ENCODE results near the gene MCM10. TPM values are rescaled to one million over a fixed set of nuclear protein-coding genes. Genes with fewer than 3 reads are reported as not detected.

MCM10 gene
- total and polyA plus RNA-seq, 2 donors (not counting 3 experiments of a cell fraction or from before 2014, with no cell fraction given): 3.3 to 31.6 TPM

GRCh38 chr10:13195016-13195415 lies 33.7 kb downstream of the MCM10 start:
- H3K27me3 ChIP-seq (ENCODE audit: control insufficient read depth in 2 of 2, insufficient read depth in 2 of 2, low read length in 2 of 2): no peaks in the 10 kb centered on the region
- no peaks in the 10 kb centered on the region for H3K9me1 ChIP-seq (replicated peaks; ENCODE audit: control insufficient read depth, extremely low read depth, insufficient read depth, low read length)
- no TSS peak for BruUV-seq (replicated peaks)
- DNase-seq (ENCODE audit: low read depth, low spot score) (no peak), FAIRE-seq (no peak)
- no peak overlapping the region for H3K4me2 ChIP-seq (ENCODE audit: insufficient read depth, low read length)
- ChIA-PET CTCF (interaction anchor here (0.6 to 1.6 kb wide), 3 partner anchors 11 to 14 kb away, joined by 3 to 6 read pairs (median 3); no protein-coding TSS in a partner anchor), POLR2A (no interaction called here)
- intact Hi-C loops (cut with micrococcal nuclease): no loop called here
- H3K4me1 ChIP-seq (ENCODE audit: control insufficient read depth, extremely low read depth, insufficient read depth, low read length): no peaks in the 10 kb centered on the region
- H4K20me1 ChIP-seq (replicated peaks; ENCODE audit: control insufficient read depth, extremely low read depth, insufficient read depth, low read length): no peaks in the 10 kb centered on the region
- TF ChIP-seq GATA2 (IDR thresholded peaks at IDR 0.05; ENCODE audit: insufficient read depth, insufficient read length, low read depth, low read length): no peak
- TF ChIP-seq, protein P1, sequence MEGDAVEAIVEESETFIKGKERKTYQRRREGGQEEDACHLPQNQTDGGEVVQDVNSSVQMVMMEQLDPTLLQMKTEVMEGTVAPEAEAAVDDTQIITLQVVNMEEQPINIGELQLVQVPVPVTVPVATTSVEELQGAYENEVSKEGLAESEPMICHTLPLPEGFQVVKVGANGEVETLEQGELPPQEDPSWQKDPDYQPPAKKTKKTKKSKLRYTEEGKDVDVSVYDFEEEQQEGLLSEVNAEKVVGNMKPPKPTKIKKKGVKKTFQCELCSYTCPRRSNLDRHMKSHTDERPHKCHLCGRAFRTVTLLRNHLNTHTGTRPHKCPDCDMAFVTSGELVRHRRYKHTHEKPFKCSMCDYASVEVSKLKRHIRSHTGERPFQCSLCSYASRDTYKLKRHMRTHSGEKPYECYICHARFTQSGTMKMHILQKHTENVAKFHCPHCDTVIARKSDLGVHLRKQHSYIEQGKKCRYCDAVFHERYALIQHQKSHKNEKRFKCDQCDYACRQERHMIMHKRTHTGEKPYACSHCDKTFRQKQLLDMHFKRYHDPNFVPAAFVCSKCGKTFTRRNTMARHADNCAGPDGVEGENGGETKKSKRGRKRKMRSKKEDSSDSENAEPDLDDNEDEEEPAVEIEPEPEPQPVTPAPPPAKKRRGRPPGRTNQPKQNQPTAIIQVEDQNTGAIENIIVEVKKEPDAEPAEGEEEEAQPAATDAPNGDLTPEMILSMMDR (IDR thresholded peaks at IDR 0.05; ENCODE audit: extremely low read depth in 1 of 2, insufficient read depth in 1 of 2, low read depth in 1 of 2, low read length in 2 of 2): no peak
- TF ChIP-seq, protein P2, sequence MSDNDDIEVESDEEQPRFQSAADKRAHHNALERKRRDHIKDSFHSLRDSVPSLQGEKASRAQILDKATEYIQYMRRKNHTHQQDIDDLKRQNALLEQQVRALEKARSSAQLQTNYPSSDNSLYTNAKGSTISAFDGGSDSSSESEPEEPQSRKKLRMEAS (IDR thresholded peaks at IDR 0.05; ENCODE audit: insufficient read depth, insufficient read length): no peak
- H3K9ac ChIP-seq (replicated peaks; ENCODE audit: extremely low read depth, insufficient read depth, low read length): no peak overlapping the region
- H3K36me3 ChIP-seq (ENCODE audit: control insufficient read depth in 2 of 2, extremely low read depth in 1 of 2, insufficient read depth in 2 of 2, low read length in 2 of 2): peaks cover 0 to 5% of the 10 kb centered on the region in 2 experiments
- dilution Hi-C loops (cut with MboI; ENCODE audit: extremely low pct_ligation_motif_present, low sequenced_read_pairs): no loop called here
- H3K4me3 ChIP-seq (replicated peaks in 1 of 3; ENCODE audit: insufficient read depth in 1 of 3, low read depth in 1 of 3, low read length in 3 of 3): no peak overlapping the region
- no peaks in the 10 kb centered on the region for H3K9me3 ChIP-seq (replicated peaks; ENCODE audit: control insufficient read depth, insufficient read depth, low read length)
- no peaks in the 10 kb centered on the region for H3K79me2 ChIP-seq (ENCODE audit: control insufficient read depth, insufficient read depth, low read length)
- no peak overlapping the region for H2AFZ ChIP-seq (ENCODE audit: low read depth, low read length)
- no peak overlapping the region for H3K27ac ChIP-seq (ENCODE audit: insufficient read depth, low read depth, low read length)

GRCh38 chr10:13201132-13201531 lies 39.8 kb downstream of the MCM10 start:
- no peak for TF ChIP-seq FOS (IDR thresholded peaks at IDR 0.05; ENCODE audit: borderline replicate concordance, insufficient read depth, low read length)
- no peak for TF ChIP-seq EZH2 (IDR thresholded peaks at IDR 0.05; ENCODE audit: borderline replicate concordance, low read depth, low read length, severe bottlenecking)
- TF ChIP-seq GATA2 (IDR thresholded peaks at IDR 0.05; ENCODE audit: insufficient read depth, insufficient read length, low read depth, low read length): no peak
- TF ChIP-seq POLR2A (IDR thresholded peaks at IDR 0.05; ENCODE audit: low read depth, low read length): no peak
- TF ChIP-seq MYC (IDR thresholded peaks at IDR 0.05; ENCODE audit: low read depth, low read length): no peak
- TF ChIP-seq POLR2AphosphoS5 (IDR thresholded peaks at IDR 0.05; ENCODE audit: insufficient read depth, low read depth, low read length): no peak
- TF ChIP-seq, protein P2 (IDR thresholded peaks at IDR 0.05; ENCODE audit: insufficient read depth, insufficient read length): no peak
- TF ChIP-seq JUN (IDR thresholded peaks at IDR 0.05; ENCODE audit: borderline replicate concordance, insufficient read depth, insufficient read length, low read depth): no peak
- TF ChIP-seq, protein P1 (IDR thresholded peaks at IDR 0.05; ENCODE audit: extremely low read depth in 1 of 2, insufficient read depth in 1 of 2, low read depth in 1 of 2, low read length in 2 of 2): no peak
- intact Hi-C loops (cut with micrococcal nuclease): no loop called here
- Histone ChIP-seq H3K9me1 (replicated peaks; ENCODE audit: control insufficient read depth, extremely low read depth, insufficient read depth, low read length) (no peaks in the 10 kb centered on the region), H3K9me3 (replicated peaks; ENCODE audit: control insufficient read depth, insufficient read depth, low read length) (no peaks in the 10 kb centered on the region), H3K4me2 (ENCODE audit: insufficient read depth, low read length) (no peak overlapping the region), H3K9ac (replicated peaks; ENCODE audit: extremely low read depth, insufficient read depth, low read length) (no peak overlapping the region), H3K4me3 (replicated peaks in 1 of 3; ENCODE audit: insufficient read depth in 1 of 3, low read depth in 1 of 3, low read length in 3 of 3) (no peak overlapping the region), H2AFZ (ENCODE audit: low read depth, low read length) (no peak overlapping the region), H3K27ac (ENCODE audit: insufficient read depth, low read depth, low read length) (no peak overlapping the region), H4K20me1 (replicated peaks; ENCODE audit: control insufficient read depth, extremely low read depth, insufficient read depth, low read length) (no peaks in the 10 kb centered on the region), H3K79me2 (ENCODE audit: control insufficient read depth, insufficient read depth, low read length) (no peaks in the 10 kb centered on the region), H3K36me3 (ENCODE audit: control insufficient read depth in 2 of 2, extremely low read depth in 1 of 2, insufficient read depth in 2 of 2, low read length in 2 of 2) (no peaks in the 10 kb centered on the region), H3K27me3 (ENCODE audit: control insufficient read depth in 2 of 2, insufficient read depth in 2 of 2, low read length in 2 of 2) (no peaks in the 10 kb centered on the region), H3K4me1 (ENCODE audit: control insufficient read depth, extremely low read depth, insufficient read depth, low read length) (no peaks in the 10 kb centered on the region)
- DNase-seq (ENCODE audit: low read depth, low spot score) (no peak), FAIRE-seq (no peak)
- ChIA-PET POLR2A (no interaction called here), CTCF (no interaction called here)
- dilution Hi-C loops (cut with MboI; ENCODE audit: extremely low pct_ligation_motif_present, low sequenced_read_pairs): no loop called here
- no TSS peak for BruUV-seq (replicated peaks)

All from endothelial cell of umbilical vein (primary cell).